Measurements from ENCODE around the gene LAMB3. TPM values are rescaled to one million over a fixed set of nuclear protein-coding genes. Genes with fewer than 3 reads are reported as not detected.

LAMB3 gene
- total and polyA plus RNA-seq, 12 donors = 8.2 to 117 (median 34.7) TPM

- WGBS, 4 donors = 95 to 97% (median 96%) methylated on average over 4 to 5 of the region's 5 CpGs
Observed at GRCh38 chr1:209616366-209617046, 35.7 kb downstream of the LAMB3 start.

GRCh38 chr1:209614906-209615305, 37.3 kb downstream of the LAMB3 start:
- intact Hi-C loops (cut with DNase I) = no loop called here
- TF ChIP-seq POLR2A (IDR thresholded peaks at IDR 0.05) = no peak
- TF ChIP-seq CTCF (IDR thresholded peaks at IDR 0.05) = no peak
- WGBS, 4 donors = 95 to 100% (median 98%) methylated on average over 1 to 5 of the region's 5 CpGs
- Histone ChIP-seq H3K36me3 (replicated peaks in 1 of 2) (no peaks in the 10 kb centered on the region), H3K27ac (no peak overlapping the region), H3K27me3 (no peaks in the 10 kb centered on the region), H3K4me1 (replicated peaks in 1 of 2) (no peaks in the 10 kb centered on the region), H3K9me3 (replicated peaks in 1 of 3) (no peaks in the 10 kb centered on the region), H3K4me3 (no peak overlapping the region)
- no peak for DNase-seq

More at GRCh38 chr1:209616366-209617046, 35.7 kb downstream of the LAMB3 start:
- no peak overlapping the region for H3K27ac ChIP-seq
- H3K27me3 ChIP-seq = no peaks in the 10 kb centered on the region
- H3K4me1 ChIP-seq (replicated peaks in 1 of 2) = peaks cover 3 to 12% of the 10 kb centered on the region in 2 donors
- no peak overlapping the region for H3K4me3 ChIP-seq
- H3K36me3 ChIP-seq (replicated peaks in 1 of 2) = no peaks in the 10 kb centered on the region
- DNase-seq = no peak
- no peaks in the 10 kb centered on the region for H3K9me3 ChIP-seq (replicated peaks in 1 of 3)
- intact Hi-C loops (cut with DNase I) = no loop called here
- no peak for TF ChIP-seq CTCF (IDR thresholded peaks at IDR 0.05)
- no peak for TF ChIP-seq POLR2A (IDR thresholded peaks at IDR 0.05)

GRCh38 chr1:209614151-209614420, 38.1 kb downstream of the LAMB3 start:
- Histone ChIP-seq H3K9me3 (replicated peaks in 1 of 3) (no peaks in the 10 kb centered on the region), H3K4me3 (no peak overlapping the region), H3K27me3 (no peaks in the 10 kb centered on the region), H3K4me1 (replicated peaks in 1 of 2) (no peaks in the 10 kb centered on the region), H3K27ac (no peak overlapping the region), H3K36me3 (replicated peaks in 1 of 2) (no peaks in the 10 kb centered on the region)
- intact Hi-C loops (cut with DNase I) = no loop called here
- TF ChIP-seq CTCF (IDR thresholded peaks at IDR 0.05) = no peak
- TF ChIP-seq POLR2A (IDR thresholded peaks at IDR 0.05) = no peak
- WGBS, 4 donors = 84 to 93% (median 90%) methylated on average over 5 of the region's 5 CpGs
- DNase-seq = no peak

DNA sequence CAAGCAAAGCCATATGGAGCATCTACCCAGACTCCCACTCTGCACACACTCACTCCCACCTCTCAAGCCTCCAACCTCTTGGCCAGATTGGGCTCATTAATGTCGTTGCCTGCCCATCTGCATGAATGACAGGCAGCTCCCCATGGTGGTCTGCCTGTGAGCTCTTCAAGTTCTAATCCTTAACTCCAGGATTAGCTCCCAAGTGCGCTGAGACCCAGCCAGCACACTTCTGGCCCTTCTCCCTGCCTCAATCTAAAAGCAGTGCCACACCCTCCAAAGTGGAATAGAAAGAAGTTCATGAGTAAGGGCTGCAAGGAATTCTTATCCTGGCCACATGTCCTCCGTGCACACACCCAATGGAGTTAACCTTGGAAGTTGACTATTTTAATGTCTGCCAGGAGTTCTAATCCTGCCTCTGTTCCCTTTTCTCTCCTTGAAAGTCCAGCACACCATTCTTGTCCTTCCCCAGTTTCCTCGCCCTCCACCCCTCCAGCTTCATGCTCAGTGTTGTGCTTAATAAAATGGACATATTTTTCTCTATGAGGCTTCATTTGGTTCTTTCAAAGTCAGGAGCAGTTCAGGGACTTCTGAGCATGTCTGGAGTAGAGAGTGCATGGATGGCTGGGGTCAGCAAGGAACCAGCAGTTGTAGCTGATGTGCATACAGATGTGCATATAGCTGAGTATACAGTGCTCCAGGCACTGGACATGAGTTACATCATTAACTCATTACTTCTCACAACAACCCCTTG, 38.6 kb downstream of the LAMB3 start:
- Histone ChIP-seq H3K36me3 (replicated peaks in 1 of 2) (no peaks in the 10 kb centered on the region), H3K4me1 (replicated peaks in 1 of 2) (no peaks in the 10 kb centered on the region), H3K4me3 (no peak overlapping the region), H3K9me3 (replicated peaks in 1 of 3) (no peaks in the 10 kb centered on the region), H3K27ac (no peak overlapping the region), H3K27me3 (no peaks in the 10 kb centered on the region)
- intact Hi-C loops (cut with DNase I) = no loop called here
- TF ChIP-seq CTCF (IDR thresholded peaks at IDR 0.05) (no peak), POLR2A (IDR thresholded peaks at IDR 0.05) (no peak)
- DNase-seq = no peak
- WGBS, 4 donors = 74 to 89% (median 82%) methylated on average over 4 of the region's 4 CpGs

Measured in adrenal gland (tissue), 12 donors.